Measurements from ENCODE around the gene POLR3E.
"Not testable (repeated sequence)": the region's sequence is repeated elsewhere in the genome, so short reads cannot be mapped to it uniquely, and the experiment has no call there.

The POLR3E gene

GRCh38 chr16:22366371-22366770, 69.2 kb downstream of the POLR3E start:
- DNase-seq (ENCODE audit: low spot score), result no peak

- DNase-seq (ENCODE audit: low spot score), result no peak
These were observed 69.7 kb downstream of the POLR3E start for GRCh38 chr16:22366889-22367288.

GRCh38 chr16:22368200-22368826, 71.1 kb downstream of the POLR3E start:
- DNase-seq (ENCODE audit: low spot score), result not testable (repeated sequence)

GRCh38 chr16:22369221-22369811, 72.1 kb downstream of the POLR3E start:
- DNase-seq (ENCODE audit: low spot score), result no peak

- no peak for DNase-seq (ENCODE audit: low spot score)
These were observed 73.0 kb downstream of the POLR3E start for GRCh38 chr16:22370038-22370820.

- no peak for DNase-seq (ENCODE audit: low spot score)
These were observed 75.9 kb downstream of the POLR3E start for GRCh38 chr16:22372882-22373661.

- peak; percentile 39 for DNase-seq (ENCODE audit: low spot score)
These were observed 76.6 kb downstream of the POLR3E start for GRCh38 chr16:22373662-22374310.

GRCh38 chr16:22374311-22375116, 77.3 kb downstream of the POLR3E start, which contains the start of gene CDR2:
TSS of gene CDR2 (minus strand) at chr16:22374619. CDS start at chr16:22374309, 310 bp downstream.
- peak; percentile 99 for DNase-seq (ENCODE audit: low spot score)

- no peak for DNase-seq (ENCODE audit: low spot score)
These were observed 78.1 kb downstream of the POLR3E start for GRCh38 chr16:22375117-22375962.

- DNase-seq (ENCODE audit: low spot score), result no peak
These were observed 78.9 kb downstream of the POLR3E start for GRCh38 chr16:22375963-22376640.

- DNase-seq (ENCODE audit: low spot score), result no peak
These were observed 82.4 kb downstream of the POLR3E start for GRCh38 chr16:22379656-22380055.

- no peak for DNase-seq (ENCODE audit: low spot score)
These were observed 83.3 kb downstream of the POLR3E start for GRCh38 chr16:22380529-22380928.

- DNase-seq (ENCODE audit: low spot score), result no peak
These were observed 84.2 kb downstream of the POLR3E start for GRCh38 chr16:22381392-22381791.

- DNase-seq (ENCODE audit: low spot score), result no peak
These were observed 86.6 kb downstream of the POLR3E start for GRCh38 chr16:22383827-22384226.

Data from germinal center (tissue), 1 donor.